NCI-H2029 (cell line): ENCODE data around the gene PAX9.

Source experiments
- DNase-seq: peaks from one replicate; lab custom pipeline; 2025; lab: John Stamatoyannopoulos, UW

PAX9 gene

DNA sequence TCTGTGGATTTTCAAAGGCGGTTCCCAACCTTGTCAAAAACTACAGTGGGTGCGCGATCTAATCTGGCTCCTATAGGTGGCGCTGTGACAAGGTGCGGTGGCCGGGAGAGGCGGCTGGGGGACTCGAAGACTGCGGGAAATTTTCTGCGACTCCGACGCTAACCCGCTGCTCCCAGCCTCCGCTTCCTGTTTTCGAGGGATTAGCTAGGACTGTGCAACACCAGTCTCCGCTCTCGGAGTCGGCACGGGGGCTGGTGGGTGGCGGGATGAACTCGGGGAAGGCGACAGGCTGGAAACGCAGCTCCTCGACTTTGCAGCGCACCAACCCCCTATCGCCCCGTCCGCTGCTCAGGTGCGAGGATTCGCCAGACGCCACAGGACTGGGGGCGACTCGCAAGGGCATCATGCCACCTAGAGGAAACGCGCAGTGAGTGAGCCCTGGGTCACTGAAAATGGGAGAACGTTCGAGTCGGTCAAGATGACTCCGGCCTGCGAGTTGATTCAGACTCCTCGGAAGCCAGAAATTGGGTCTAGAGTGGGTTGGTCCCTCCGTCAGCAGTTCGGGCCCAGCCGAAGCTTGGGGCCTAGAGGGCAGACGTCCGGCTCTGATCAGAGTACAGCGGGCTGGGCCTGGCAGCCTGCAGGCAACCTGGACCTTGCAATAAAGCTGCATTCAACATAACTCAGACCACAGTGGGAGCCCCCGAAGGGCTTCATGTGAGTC lies 5.5 kb upstream of the PAX9 start:
- no peak for DNase-seq

DNA sequence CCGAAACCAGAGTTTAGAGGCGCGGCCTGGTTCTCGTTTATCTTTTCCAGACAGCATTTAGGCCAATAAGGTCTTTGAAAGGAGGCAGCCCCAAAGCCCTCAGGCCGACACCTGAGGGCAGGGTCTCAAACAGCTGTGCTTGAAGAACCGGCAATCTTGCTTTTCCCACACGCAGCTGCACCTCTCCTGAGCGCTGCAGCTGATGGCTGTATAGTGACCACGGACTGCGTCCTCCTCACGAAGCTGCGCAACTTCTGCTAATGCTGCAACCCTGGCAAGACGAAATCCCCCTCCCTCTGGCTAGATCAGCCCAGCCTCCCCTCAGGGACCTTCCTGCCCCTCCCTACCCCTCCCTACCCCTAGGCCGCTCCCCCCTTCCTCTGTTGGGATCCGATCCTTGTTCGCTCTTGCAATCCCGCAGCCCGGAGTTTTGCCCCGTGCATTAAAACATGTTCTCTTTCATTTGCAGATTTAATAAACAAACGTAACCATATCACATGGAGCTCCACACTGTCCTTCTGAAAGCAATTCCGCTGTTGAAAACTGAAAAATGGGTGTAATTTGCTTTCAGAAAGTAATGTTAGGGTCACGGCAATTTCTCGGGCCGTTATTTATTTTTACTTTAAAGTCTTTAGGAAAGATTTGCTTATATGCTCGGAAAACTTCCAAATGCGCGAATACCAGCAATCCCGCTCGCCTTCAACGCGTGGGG lies 4.8 kb upstream of the PAX9 start:
- DNase-seq: no peak

DNA sequence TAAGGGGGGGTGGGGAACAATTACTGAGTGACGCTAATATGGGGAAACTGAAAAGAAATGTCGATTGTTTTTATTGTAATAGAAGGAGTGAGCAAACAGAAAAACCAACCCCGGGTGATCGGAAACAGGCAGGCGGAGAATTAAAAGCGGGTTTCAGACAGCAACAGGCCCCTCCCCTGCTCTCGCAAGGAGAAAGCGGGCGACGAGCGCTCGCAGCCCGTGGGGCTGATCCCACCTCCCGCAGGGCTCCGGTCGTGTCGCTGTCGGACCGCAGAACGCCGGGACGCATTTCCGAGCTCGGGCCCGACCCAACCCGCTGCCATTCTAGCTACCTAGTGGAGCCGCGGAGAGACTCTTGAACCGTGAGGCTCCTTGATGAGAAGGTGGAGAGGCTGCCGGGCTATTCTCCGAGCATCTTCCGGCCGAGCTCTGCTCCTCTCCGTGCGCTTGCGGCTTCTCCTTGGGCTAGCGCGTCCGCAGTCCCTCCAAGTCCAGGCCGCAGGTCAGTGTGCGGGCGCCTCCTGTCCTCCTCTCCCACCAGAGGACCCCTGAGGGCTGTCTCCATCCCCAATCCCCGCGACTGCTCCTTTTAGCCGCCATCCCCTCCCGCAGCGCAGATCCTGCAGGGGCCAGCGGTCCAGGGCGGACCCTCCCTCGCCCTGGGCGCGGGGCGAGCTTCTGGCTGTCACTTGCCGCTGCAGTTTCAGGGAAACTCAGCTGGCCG lies 4.1 kb upstream of the PAX9 start:
- peak; percentile 54 for DNase-seq

DNA sequence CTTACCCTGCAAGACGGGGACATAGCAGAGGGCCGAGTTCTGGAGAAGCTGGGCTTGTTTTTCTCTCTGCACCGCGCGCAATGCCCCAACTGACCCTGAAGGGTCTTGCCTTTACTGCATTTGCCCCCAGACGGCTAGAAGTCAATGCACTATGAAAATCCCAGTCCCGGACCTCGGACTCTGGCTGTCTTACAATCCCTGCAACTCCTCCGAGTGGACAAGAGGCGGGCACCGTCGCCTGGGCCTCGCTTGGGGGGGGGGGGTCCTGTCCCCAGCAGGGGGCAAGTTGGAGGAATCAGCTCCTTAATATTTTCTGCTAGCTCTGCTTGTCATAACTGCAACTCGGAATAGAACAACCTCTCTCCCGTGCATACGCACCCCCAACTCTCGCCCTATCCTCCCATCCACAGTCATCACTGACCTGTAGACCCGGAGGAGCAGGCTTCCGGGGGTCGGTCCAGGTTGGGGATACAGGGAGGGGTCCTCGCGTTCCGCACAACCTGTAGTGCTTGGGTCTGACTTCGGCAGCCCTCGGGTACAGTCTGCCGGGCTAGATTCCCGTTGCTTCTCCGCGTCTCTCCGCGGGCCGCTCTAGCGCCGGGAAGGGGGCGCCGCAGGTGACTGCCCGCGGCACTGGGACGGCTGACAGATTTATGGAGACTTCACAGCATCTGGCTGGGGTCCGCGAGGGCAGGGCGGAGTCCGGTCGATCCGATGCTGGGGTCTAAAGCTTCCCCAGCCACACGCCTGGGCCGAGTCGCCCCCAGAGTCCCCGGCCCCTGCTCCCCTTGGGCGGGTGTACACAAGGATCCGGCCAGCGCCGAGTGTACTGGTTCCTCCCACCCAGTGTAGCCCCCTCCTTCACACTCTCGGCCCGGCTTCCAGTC lies 3.3 kb upstream of the PAX9 start:
- DNase-seq: no peak

- DNase-seq: no peak
Observed at GRCh38 chr14:36659010-36659821, 2.4 kb upstream of the PAX9 start.

DNA sequence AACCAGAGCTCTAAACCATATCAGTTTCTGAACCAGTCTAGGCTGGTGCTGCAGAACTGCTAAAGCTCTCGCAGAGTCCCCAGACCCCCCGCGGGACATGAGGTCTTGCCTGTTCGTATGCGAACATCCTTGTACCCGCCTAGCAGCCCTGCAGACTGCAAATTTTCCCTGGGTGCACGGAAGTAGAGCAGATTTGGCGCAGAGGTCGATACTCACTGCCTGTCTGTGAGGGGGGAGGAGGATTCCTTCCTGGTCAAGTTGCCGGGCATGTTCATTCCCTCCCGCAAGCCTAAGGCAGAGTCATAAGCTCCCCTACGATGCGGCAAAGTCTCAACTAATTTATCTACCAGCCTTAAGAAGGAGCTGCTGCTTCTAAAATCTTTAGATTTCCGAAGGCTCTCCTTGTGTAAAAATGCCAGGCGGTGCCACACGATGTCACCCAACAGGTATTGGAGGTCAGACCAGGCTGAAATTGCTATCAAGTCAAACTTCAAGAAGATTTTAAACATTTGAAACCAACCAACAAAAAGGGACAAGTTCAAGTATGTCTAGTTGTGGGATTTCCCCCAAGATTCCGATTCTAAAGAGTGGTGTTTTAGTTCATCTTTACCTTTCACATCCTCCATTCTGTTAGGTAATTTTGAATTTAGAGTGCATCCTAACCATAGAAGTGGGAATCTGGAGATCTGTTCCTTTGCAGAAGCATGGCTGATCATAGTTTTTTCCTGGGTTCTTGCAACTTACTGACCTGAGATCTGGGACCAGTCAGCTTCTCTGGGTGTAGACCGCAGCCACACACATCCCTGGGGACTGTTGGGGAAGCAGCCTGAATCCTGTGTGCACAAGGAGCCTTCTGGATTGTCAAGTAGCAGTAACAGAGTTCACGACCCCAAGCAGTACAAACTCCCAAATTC lies 1.6 kb upstream of the PAX9 start:
- no peak for DNase-seq

GRCh38 chr14:36660736-36661505 lies 739 bp upstream of the PAX9 start:
- DNase-seq: peak; percentile 40

DNA sequence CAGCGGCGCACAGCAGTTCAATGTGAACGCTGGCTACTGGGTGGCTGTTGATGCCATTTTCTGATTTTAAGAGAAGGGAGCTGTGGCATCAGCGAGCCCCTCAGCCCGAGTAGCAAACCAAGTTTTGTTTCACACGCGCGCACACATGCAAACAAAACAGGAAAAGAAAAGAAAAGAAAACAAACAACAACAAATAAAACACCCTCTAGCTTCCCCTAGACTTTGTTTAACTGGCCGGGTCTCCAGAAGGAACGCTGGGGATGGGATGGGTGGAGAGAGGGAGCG lies 540 bp downstream of the PAX9 start:
- no peak for DNase-seq

GRCh38 chr14:36662543-36663403 lies 1.1 kb downstream of the PAX9 start:
- peak; percentile 36 for DNase-seq

DNA sequence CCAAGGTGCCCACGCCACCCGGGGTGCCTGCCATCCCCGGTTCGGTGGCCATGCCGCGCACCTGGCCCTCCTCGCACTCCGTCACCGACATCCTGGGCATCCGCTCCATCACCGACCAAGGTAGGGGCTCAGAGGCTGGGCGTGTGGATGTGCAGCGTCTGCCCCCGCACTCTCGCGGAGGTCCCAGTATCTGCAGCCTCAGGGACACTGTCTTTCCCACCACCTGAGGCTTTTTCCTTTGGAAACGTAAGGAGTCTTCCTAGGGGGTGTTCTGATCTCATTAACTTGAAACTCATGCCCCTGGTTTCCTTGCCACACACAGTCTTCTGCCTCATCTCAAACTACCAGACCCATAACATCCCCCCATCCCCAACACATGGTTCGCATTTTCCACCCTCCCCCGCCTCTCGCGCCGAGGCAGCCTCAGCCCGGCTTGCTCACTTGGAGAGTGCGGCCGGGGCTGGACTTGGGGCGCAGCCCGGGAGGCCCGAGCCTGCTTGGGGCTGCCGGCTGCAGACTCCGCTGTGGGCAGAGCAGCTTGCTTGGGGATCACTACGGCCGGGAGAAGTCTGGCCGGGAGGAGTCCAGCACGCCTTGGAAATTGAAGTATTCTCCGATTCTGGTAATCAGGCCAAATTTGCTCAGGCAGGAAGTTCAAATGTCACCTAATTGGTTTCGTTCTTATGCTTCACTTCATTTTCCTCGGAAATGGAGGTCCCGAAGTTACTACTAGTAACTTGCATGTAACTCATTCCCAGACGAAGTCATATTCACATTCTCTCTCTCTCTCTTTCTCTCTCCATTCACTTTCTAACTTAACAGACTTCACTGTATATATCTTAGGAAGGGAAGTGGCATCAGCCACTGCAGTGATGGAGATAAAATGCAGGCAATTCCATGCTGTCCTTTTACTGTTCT lies 2.0 kb downstream of the PAX9 start:
- no peak for DNase-seq

GRCh38 chr14:36664322-36665193 lies 2.9 kb downstream of the PAX9 start:
- no peak for DNase-seq

DNA sequence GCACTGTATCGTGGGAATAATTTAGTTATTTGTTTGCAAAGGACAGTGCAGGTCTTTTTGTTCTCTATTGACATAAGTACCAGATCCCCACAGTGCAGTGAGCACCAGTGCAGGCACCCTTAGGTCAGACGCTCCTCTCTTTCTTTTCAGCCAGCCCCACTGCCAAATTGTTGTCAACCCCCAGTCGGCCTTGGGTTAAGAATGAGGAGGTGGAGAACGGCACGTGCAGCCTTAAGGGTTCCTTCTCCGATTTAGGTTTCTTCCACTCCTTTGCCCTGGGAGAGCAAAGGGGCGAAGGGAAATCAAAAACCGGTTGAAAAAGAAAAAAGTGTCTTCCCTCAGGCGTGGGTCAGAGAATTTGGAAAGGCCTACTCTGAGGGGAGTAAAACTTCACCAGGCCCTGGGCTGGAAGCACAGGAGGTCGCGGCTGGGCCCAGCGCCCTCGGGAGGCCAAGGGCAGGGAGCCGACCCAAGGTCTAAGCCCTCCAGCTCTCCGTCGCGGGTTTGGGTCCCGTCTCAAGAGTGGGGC lies 4.3 kb downstream of the PAX9 start:
- no peak for DNase-seq

- no peak for DNase-seq
Observed at GRCh38 chr14:36666416-36667206, 5.0 kb downstream of the PAX9 start.

DNA sequence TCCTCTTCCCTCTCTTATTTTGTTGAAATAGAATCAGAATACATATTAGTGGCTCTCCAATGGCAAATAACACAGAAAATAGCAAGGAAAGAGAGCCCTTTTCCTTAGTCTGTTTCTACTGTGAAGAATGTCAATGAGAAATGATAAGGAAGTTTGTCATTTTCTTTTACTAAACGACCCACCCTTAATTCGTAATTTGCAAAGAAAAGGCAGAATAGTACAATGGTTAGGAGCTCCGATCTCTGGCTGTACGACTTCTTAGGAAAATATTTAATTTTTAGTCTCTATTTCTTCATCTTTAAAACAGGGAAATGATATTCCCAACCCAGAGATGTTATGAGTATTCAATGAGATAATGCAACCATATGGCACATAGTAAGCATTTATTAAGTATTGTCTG lies 6.0 kb downstream of the PAX9 start:
- no peak for DNase-seq

DNA sequence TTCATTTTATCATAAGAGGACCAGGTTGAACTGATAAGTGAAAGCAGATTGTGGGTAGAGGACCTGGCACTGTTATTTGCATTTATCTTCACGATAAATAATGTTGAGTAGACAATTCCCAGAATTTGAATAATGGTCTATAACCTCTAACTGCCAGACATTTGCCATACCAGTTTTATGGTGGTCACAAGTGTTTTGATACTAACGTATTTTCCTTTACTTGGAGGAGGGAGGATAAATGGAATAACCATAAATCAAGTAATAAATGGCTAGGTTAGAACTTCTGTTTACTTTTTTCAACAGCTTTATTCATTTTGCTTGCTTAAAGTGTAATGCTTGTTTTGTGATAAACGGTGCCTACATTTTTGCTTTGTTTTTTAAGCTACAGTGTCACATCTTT lies 9.5 kb downstream of the PAX9 start:
- no peak for DNase-seq
